IMR-90 (cell line): Measurements from ENCODE around the gene DHH.

Experiments used
- CEBPB ChIP-seq: IDR thresholded peaks from 2 replicates; pipeline ENCODE4 v1.6.1; 2012; ENCODE audit warnings: low read depth, low read length, improper control_type of control experiment
- CHD1 ChIP-seq: IDR thresholded peaks from 2 replicates; pipeline ENCODE4 v1.6.1; 2012; ENCODE audit warnings: low read depth, low read length, improper control_type of control experiment
- CTCF ChIP-seq: conservative IDR thresholded peaks from 2 replicates; pipeline ENCODE4 v1.5.1; 2012; ENCODE audit warnings: mild to moderate bottlenecking, low read depth, low read length, improper control_type of control experiment
- ELK1 ChIP-seq: fragments of 150-350 bp; IDR thresholded peaks from 2 replicates; pipeline ENCODE4 v1.6.1; 2016; ENCODE audit warnings: low read depth, mild to moderate bottlenecking, low read length, moderate library complexity, borderline replicate concordance
- FOS ChIP-seq: fragments of 150-350 bp; IDR thresholded peaks from 2 replicates; pipeline ENCODE4 v1.6.1; 2016; ENCODE audit warnings: low read depth, low read length
- MXI1 ChIP-seq: IDR thresholded peaks from 2 replicates; pipeline ENCODE4 v1.6.1; 2012; ENCODE audit warnings: low read depth, mild to moderate bottlenecking, low read length, moderate library complexity, borderline replicate concordance
- POLR2A ChIP-seq: IDR thresholded peaks from 2 replicates; pipeline ENCODE4 v1.6.1; 2012; ENCODE audit warnings: mild to moderate bottlenecking, low read depth, low read length
- RAD21 ChIP-seq: IDR thresholded peaks from 2 replicates; pipeline ENCODE4 v1.6.1; 2012; ENCODE audit warnings: low read length, improper control_type of control experiment
- RCOR1 ChIP-seq: IDR thresholded peaks from 2 replicates; pipeline ENCODE4 v1.6.1; 2012; ENCODE audit warnings: mild to moderate bottlenecking, low read length, improper control_type of control experiment; ENCODE audit not compliant: insufficient replicate concordance
- RFX5 ChIP-seq: IDR thresholded peaks from 2 replicates; pipeline ENCODE4 v1.8.0; 2012; ENCODE audit warnings: low read depth, mild to moderate bottlenecking, low read length, moderate library complexity
- SMC3 ChIP-seq: fragments of 150-350 bp; IDR thresholded peaks from 2 replicates; pipeline ENCODE4 v1.6.1; 2016; ENCODE audit warnings: low read depth, mild to moderate bottlenecking, antibody characterized with exemption, low read length, moderate library complexity
- USF2 ChIP-seq: fragments of 150-350 bp; IDR thresholded peaks from 2 replicates; pipeline ENCODE4 v1.6.1; 2017; ENCODE audit warnings: mild to moderate bottlenecking, antibody characterized with exemption, low read length, low read depth

- TF ChIP-seq POLR2A (peak; percentile 48; the same call in 1 of the 2 replicates), CTCF (0 out of 2 replicates have a peak, but pooled peaks have one; percentile 1), CHD1 (peak; percentile 50; the same call in 1 of the 2 replicates), RFX5 (no peak), CEBPB (no peak), SMC3 (no peak), ELK1 (no peak), FOS (peak; percentile 14; the same call in 1 of the 2 replicates), MXI1 (peak; percentile 94), RAD21 (no peak), USF2 (peak; percentile 73), RCOR1 (no peak)
These were observed 34.1 kb downstream of the DHH start, which contains the start of gene KMT2D for GRCh38 chr12:49060237-49061156.
